Astrocyte (in vitro differentiated cells and primary cell): ENCODE measurements around the gene RMP24.

Experiments used
- DNase-seq: peaks from one replicate; pipeline ENCODE4 v3.0.0-alpha.2; 2010; ENCODE audit warnings: low read depth
- FAIRE-seq: peaks from 2 replicates; lab custom pipeline; 2011; peaks lifted over from hg19 to GRCh38; lab: Jason Lieb, UNC
- H2AFZ ChIP-seq: 2 replicates; pipeline ENCODE4 v1.6.0; 2012; ENCODE audit warnings: low read depth, low read length, inconsistent platforms
- H3K27ac ChIP-seq: 2 replicates; pipeline ENCODE4 v1.5.1; 2011; ENCODE audit warnings: low read depth, low read length, inconsistent platforms
- H3K27me3 ChIP-seq: 2 replicates; pipeline ENCODE4 v1.6.0; 2011; ENCODE audit warnings: low read length, inconsistent platforms; ENCODE audit not compliant: insufficient read depth
- H3K36me3 ChIP-seq: 2 replicates; pipeline ENCODE4 v1.5.1; 2011; ENCODE audit warnings: low read length, inconsistent platforms; ENCODE audit not compliant: insufficient read depth
- H3K4me1 ChIP-seq: 2 replicates; pipeline ENCODE4 v1.5.1; 2011; ENCODE audit warnings: low read length, inconsistent platforms; ENCODE audit not compliant: insufficient read depth
- H3K4me2 ChIP-seq: 2 replicates; pipeline ENCODE4 v1.6.0; 2012; ENCODE audit warnings: low read length, inconsistent platforms
- H3K4me3 ChIP-seq: 2 replicates; pipeline ENCODE4 v1.5.1; 2011; ENCODE audit warnings: low read depth, mild to moderate bottlenecking, low read length, inconsistent platforms; ENCODE audit not compliant: insufficient read depth
- H3K79me2 ChIP-seq: 2 replicates; pipeline ENCODE4 v1.6.0; 2012; ENCODE audit warnings: mild to moderate bottlenecking, low read length, inconsistent platforms; ENCODE audit not compliant: insufficient read depth
- H3K9ac ChIP-seq: 2 replicates; pipeline ENCODE4 v1.6.0; 2012; ENCODE audit warnings: mild to moderate bottlenecking, low read length, inconsistent platforms
- H3K9me3 ChIP-seq: 2 replicates; pipeline ENCODE4 v1.5.1; 2012; ENCODE audit warnings: low read depth, mild to moderate bottlenecking, low read length, inconsistent platforms; ENCODE audit not compliant: insufficient read depth
- H4K20me1 ChIP-seq: 2 replicates; pipeline ENCODE4 v1.6.0; 2012; ENCODE audit warnings: low read length, inconsistent platforms; ENCODE audit not compliant: insufficient read depth
- H3K27ac Mint-ChIP-seq: one replicate; pipeline ENCODE4 v1.8.0; 2021; ENCODE audit warnings: mild to moderate bottlenecking, mixed read lengths; ENCODE audit not compliant: unreplicated experiment
- H3K27me3 Mint-ChIP-seq: one replicate; pipeline ENCODE4 v1.8.0; 2021; ENCODE audit warnings: low read depth, mixed read lengths; ENCODE audit not compliant: unreplicated experiment
- H3K36me3 Mint-ChIP-seq: one replicate; pipeline ENCODE4 v1.8.0; 2021; ENCODE audit warnings: low read depth, mixed read lengths; ENCODE audit not compliant: unreplicated experiment
- H3K4me1 Mint-ChIP-seq: one replicate; pipeline ENCODE4 v1.8.0; 2021; ENCODE audit warnings: low read depth, mixed read lengths; ENCODE audit not compliant: unreplicated experiment
- H3K4me3 Mint-ChIP-seq: one replicate; pipeline ENCODE4 v1.8.0; 2021; ENCODE audit warnings: mild to moderate bottlenecking, moderate library complexity, mixed read lengths; ENCODE audit not compliant: unreplicated experiment
- H3K9me3 Mint-ChIP-seq: one replicate; pipeline ENCODE4 v1.8.0; 2021; ENCODE audit warnings: mild to moderate bottlenecking, mixed read lengths; ENCODE audit not compliant: unreplicated experiment
- CTCF ChIP-seq: IDR thresholded peaks from 2 replicates; pipeline ENCODE4 v1.5.1; 2011; ENCODE audit warnings: low read depth, mild to moderate bottlenecking, inconsistent platforms, low read length, moderate library complexity; ENCODE audit not compliant: insufficient read depth
- EZH2 ChIP-seq: IDR thresholded peaks from 2 replicates; pipeline ENCODE4 v1.6.1; 2012; ENCODE audit warnings: mild to moderate bottlenecking, low read length, inconsistent platforms; ENCODE audit not compliant: insufficient read depth

RMP24 gene

GRCh38 chr18:35948080-35948479 is 24.4 kb upstream of the RMP24 start:
- H3K4me2 ChIP-seq, result no peak overlapping the region

GRCh38 chr18:35949090-35949489 is 23.4 kb upstream of the RMP24 start:
- no peaks in the 10 kb centered on the region for H3K9me3 ChIP-seq
- H3K4me3 ChIP-seq, result no peak overlapping the region
- no peaks in the 10 kb centered on the region for H3K4me1 Mint-ChIP-seq
- TF ChIP-seq CTCF, result no peak
- no peak for TF ChIP-seq EZH2
- no peaks in the 10 kb centered on the region for H3K27me3 ChIP-seq
- DNase-seq, result no peak
- H3K4me2 ChIP-seq, result no peak overlapping the region
- no peak overlapping the region for H3K4me3 Mint-ChIP-seq
- no peaks in the 10 kb centered on the region for H3K36me3 ChIP-seq
- peaks cover 2% of the 10 kb centered on the region for H3K9me3 Mint-ChIP-seq
- no peaks in the 10 kb centered on the region for H4K20me1 ChIP-seq
- H2AFZ ChIP-seq, result no peak overlapping the region
- no peak overlapping the region for H3K27ac ChIP-seq
- peaks cover 2% of the 10 kb centered on the region for H3K4me1 ChIP-seq
- H3K9ac ChIP-seq, result no peak overlapping the region
- peaks cover 9% of the 10 kb centered on the region for H3K27me3 Mint-ChIP-seq
- no peak for FAIRE-seq
- H3K36me3 Mint-ChIP-seq, result no peaks in the 10 kb centered on the region
- H3K27ac Mint-ChIP-seq, result no peak overlapping the region
- H3K79me2 ChIP-seq, result no peaks in the 10 kb centered on the region

More at GRCh38 chr18:35948080-35948479, 24.4 kb upstream of the RMP24 start:
- no peak overlapping the region for H3K27ac Mint-ChIP-seq
- H3K79me2 ChIP-seq, result no peaks in the 10 kb centered on the region
- no peaks in the 10 kb centered on the region for H3K9me3 ChIP-seq
- H3K4me3 ChIP-seq, result no peak overlapping the region
- H3K36me3 ChIP-seq, result no peaks in the 10 kb centered on the region
- H3K27ac ChIP-seq, result no peak overlapping the region
- no peak for DNase-seq
- H4K20me1 ChIP-seq, result no peaks in the 10 kb centered on the region
- no peak overlapping the region for H3K9ac ChIP-seq
- no peak overlapping the region for H2AFZ ChIP-seq
- TF ChIP-seq CTCF (no peak), EZH2 (no peak)
- no peaks in the 10 kb centered on the region for H3K27me3 ChIP-seq
- no peak overlapping the region for H3K4me3 Mint-ChIP-seq
- FAIRE-seq, result no peak
- peaks cover 2% of the 10 kb centered on the region for H3K9me3 Mint-ChIP-seq
- H3K4me1 Mint-ChIP-seq, result no peaks in the 10 kb centered on the region
- peaks cover 2% of the 10 kb centered on the region for H3K4me1 ChIP-seq
- H3K36me3 Mint-ChIP-seq, result no peaks in the 10 kb centered on the region
- H3K27me3 Mint-ChIP-seq, result peaks cover 9% of the 10 kb centered on the region

- FAIRE-seq, result no peak
- Mint-ChIP-seq H3K27me3 (peaks cover 9% of the 10 kb centered on the region), H3K4me3 (peak overlapping the region; percentile 90)
These were observed 22.4 kb upstream of the RMP24 start for GRCh38 chr18:35949903-35950627.

More at GRCh38 chr18:35949903-35950627, 22.4 kb upstream of the RMP24 start:
- Histone ChIP-seq H4K20me1 (no peaks in the 10 kb centered on the region), H3K27ac (no peak overlapping the region), H3K27me3 (no peaks in the 10 kb centered on the region), H3K4me1 (peaks cover 2% of the 10 kb centered on the region), H3K9me3 (no peaks in the 10 kb centered on the region), H3K79me2 (no peaks in the 10 kb centered on the region), H3K4me2 (peak overlapping the region; percentile 99), H3K4me3 (peak overlapping the region; percentile 70), H3K9ac (peak overlapping the region; percentile 72), H2AFZ (peak overlapping the region; percentile 98), H3K36me3 (no peaks in the 10 kb centered on the region)
- Mint-ChIP-seq H3K36me3 (no peaks in the 10 kb centered on the region), H3K9me3 (peaks cover 2% of the 10 kb centered on the region), H3K27ac (no peak overlapping the region), H3K4me1 (no peaks in the 10 kb centered on the region)
- no peak for TF ChIP-seq EZH2
- TF ChIP-seq CTCF, result peak; percentile 77
- DNase-seq, result peak; percentile 51
